ENCODE results near the gene FHOD3. TPM values are rescaled to one million over a fixed set of nuclear protein-coding genes. Genes with fewer than 3 reads are reported as not detected.

Gene FHOD3
- total RNA-seq, 1 experiment from 2014 or later: 22.7 TPM

DNA sequence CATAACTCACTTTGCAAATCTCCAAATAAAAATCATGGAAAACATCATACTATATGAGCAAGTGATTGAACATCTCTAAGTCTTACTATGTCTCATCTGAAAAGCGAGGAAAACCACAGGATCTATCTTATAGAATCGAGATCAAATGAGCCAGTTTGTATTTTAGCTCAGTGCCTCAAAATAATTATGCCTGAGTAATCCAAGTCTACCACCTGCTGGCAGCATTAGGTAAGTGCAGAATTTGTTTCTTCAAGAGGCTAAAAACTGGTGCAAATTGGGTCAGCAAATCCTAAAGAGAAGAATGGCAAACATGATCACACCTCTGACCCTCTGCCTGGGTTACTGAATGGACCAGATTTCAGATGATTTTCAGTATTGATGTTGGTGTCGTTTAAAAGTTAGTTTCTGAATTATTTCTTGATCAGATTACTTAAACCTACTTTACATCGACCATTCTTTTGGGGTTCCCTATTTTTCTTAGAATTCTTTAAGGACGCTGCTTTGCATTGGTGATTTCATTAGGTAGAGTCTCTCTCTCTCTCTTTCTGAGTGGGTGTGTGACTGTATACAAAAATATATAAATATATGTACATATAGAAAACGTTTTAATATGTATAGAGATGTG, 12.7 kb upstream of the FHOD3 start:
- H3K27me3 ChIP-seq (ENCODE audit: control insufficient read depth, insufficient read depth, low read length): no peaks in the 10 kb centered on the region; the same call in 1 of the 2 replicates
- ChIA-PET POLR2A (no interaction called here), CTCF (interaction anchor here (0.6 to 1.5 kb wide), 5 partner anchors 134 to 301 kb away, joined by 3 to 4 read pairs (median 3); no protein-coding TSS in a partner anchor)
- BruUV-seq (replicated peaks): no TSS peak
- in situ Hi-C loops (cut with HindIII; ENCODE audit: low pct_unique_long_range_greater_than_20kb, low sequenced_read_pairs) (no loop called here), intact Hi-C loops (cut with micrococcal nuclease; ENCODE audit: unreplicated experiment) (loop anchor here (5.0 kb wide), 2 partner anchors 187 to 267 kb away; no protein-coding TSS in a partner anchor)
- H3K27ac ChIP-seq (ENCODE audit: low read length): no peak overlapping the region
- TF ChIP-seq, protein P1, sequence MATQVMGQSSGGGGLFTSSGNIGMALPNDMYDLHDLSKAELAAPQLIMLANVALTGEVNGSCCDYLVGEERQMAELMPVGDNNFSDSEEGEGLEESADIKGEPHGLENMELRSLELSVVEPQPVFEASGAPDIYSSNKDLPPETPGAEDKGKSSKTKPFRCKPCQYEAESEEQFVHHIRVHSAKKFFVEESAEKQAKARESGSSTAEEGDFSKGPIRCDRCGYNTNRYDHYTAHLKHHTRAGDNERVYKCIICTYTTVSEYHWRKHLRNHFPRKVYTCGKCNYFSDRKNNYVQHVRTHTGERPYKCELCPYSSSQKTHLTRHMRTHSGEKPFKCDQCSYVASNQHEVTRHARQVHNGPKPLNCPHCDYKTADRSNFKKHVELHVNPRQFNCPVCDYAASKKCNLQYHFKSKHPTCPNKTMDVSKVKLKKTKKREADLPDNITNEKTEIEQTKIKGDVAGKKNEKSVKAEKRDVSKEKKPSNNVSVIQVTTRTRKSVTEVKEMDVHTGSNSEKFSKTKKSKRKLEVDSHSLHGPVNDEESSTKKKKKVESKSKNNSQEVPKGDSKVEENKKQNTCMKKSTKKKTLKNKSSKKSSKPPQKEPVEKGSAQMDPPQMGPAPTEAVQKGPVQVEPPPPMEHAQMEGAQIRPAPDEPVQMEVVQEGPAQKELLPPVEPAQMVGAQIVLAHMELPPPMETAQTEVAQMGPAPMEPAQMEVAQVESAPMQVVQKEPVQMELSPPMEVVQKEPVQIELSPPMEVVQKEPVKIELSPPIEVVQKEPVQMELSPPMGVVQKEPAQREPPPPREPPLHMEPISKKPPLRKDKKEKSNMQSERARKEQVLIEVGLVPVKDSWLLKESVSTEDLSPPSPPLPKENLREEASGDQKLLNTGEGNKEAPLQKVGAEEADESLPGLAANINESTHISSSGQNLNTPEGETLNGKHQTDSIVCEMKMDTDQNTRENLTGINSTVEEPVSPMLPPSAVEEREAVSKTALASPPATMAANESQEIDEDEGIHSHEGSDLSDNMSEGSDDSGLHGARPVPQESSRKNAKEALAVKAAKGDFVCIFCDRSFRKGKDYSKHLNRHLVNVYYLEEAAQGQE (IDR thresholded peaks at IDR 0.05; ENCODE audit: insufficient read depth in 1 of 2, low read depth in 2 of 2, low read length in 1 of 2): no peak
- TF ChIP-seq, protein P2, sequence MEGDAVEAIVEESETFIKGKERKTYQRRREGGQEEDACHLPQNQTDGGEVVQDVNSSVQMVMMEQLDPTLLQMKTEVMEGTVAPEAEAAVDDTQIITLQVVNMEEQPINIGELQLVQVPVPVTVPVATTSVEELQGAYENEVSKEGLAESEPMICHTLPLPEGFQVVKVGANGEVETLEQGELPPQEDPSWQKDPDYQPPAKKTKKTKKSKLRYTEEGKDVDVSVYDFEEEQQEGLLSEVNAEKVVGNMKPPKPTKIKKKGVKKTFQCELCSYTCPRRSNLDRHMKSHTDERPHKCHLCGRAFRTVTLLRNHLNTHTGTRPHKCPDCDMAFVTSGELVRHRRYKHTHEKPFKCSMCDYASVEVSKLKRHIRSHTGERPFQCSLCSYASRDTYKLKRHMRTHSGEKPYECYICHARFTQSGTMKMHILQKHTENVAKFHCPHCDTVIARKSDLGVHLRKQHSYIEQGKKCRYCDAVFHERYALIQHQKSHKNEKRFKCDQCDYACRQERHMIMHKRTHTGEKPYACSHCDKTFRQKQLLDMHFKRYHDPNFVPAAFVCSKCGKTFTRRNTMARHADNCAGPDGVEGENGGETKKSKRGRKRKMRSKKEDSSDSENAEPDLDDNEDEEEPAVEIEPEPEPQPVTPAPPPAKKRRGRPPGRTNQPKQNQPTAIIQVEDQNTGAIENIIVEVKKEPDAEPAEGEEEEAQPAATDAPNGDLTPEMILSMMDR (IDR thresholded peaks at IDR 0.05): peak; percentile 81
- no peak for TF ChIP-seq SIN3A (IDR thresholded peaks at IDR 0.05; ENCODE audit: borderline replicate concordance, insufficient read depth, low read depth, low read length)
- DNase-seq (ENCODE audit: low read depth, low spot score): peak; percentile 59
- no peaks in the 10 kb centered on the region for H3K4me1 ChIP-seq (ENCODE audit: control insufficient read depth, insufficient read depth, low read length)
- H3K9me3 ChIP-seq (ENCODE audit: control insufficient read depth, insufficient read depth, low read depth, low read length): 0 out of 2 replicates have a peak, but pooled peaks cover 4% of the 10 kb centered on the region
- no peak overlapping the region for H3K4me3 ChIP-seq (ENCODE audit: low read depth in 2 of 2, low read length in 2 of 2)
- peak; percentile 72 for ATAC-seq
- H3K36me3 ChIP-seq (ENCODE audit: control insufficient read depth, insufficient read depth, low read length): no peaks in the 10 kb centered on the region

DNA sequence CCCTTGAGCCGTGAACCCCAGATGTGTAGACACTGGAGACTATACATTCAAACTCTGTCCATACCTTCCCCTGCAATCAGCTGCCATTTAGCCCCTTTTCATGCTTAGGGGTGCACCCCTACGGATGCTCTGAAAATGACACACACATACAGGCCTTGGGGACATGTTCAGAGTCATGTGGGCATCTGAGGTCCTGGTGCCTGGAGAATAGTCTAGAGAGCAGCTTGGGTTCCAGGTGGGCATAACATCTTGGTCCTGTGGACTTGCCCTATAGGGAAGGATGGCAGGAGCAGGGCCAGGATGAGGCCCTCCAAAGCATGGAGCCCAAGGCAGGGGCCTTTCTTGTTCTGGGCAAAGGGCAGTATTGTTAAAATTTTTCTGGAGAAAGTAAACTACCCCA, 9.9 kb upstream of the FHOD3 start:
- TF ChIP-seq TCF7L2 (IDR thresholded peaks at IDR 0.05; ENCODE audit: low read depth, low read length) (no peak), SIN3A (IDR thresholded peaks at IDR 0.05; ENCODE audit: borderline replicate concordance, insufficient read depth, low read depth, low read length) (no peak), POLR2AphosphoS5 (IDR thresholded peaks at IDR 0.05; ENCODE audit: low read depth, low read length) (no peak)
- TF ChIP-seq, protein P1 (IDR thresholded peaks at IDR 0.05; ENCODE audit: insufficient read depth in 1 of 2, low read depth in 2 of 2, low read length in 1 of 2): no peak
- TF ChIP-seq, protein P2 (IDR thresholded peaks at IDR 0.05): no peak
- DNase-seq (ENCODE audit: low read depth, low spot score) (no peak), ATAC-seq (no peak)
- BruUV-seq (replicated peaks): no TSS peak
- intact Hi-C loops (cut with micrococcal nuclease; ENCODE audit: unreplicated experiment): no loop called here
- Histone ChIP-seq H3K27ac (ENCODE audit: low read length) (no peak overlapping the region), H3K36me3 (ENCODE audit: control insufficient read depth, insufficient read depth, low read length) (no peaks in the 10 kb centered on the region), H3K9me3 (ENCODE audit: control insufficient read depth, insufficient read depth, low read depth, low read length) (0 out of 2 replicates have a peak, but pooled peaks cover 4% of the 10 kb centered on the region), H3K4me3 (ENCODE audit: low read depth in 2 of 2, low read length in 2 of 2) (no peak overlapping the region), H3K4me1 (ENCODE audit: control insufficient read depth, insufficient read depth, low read length) (no peaks in the 10 kb centered on the region), H3K27me3 (ENCODE audit: control insufficient read depth, insufficient read depth, low read length) (no peaks in the 10 kb centered on the region)
- in situ Hi-C loops (cut with HindIII; ENCODE audit: low pct_unique_long_range_greater_than_20kb, low sequenced_read_pairs): no loop called here
- ChIA-PET POLR2A (no interaction called here), CTCF (no interaction called here)

All from Panc1 (cell line).